Neural crest cell (in vitro differentiated cells): ENCODE data around the gene NSMF. TPM values are rescaled to one million over a fixed set of nuclear protein-coding genes. Genes with fewer than 3 reads are reported as not detected.

Experiments
- DNase-seq: peaks from one replicate; pipeline ENCODE4 v3.0.0; 2021; ENCODE audit warnings: low read depth, mixed read lengths, low spot score
- H3K27ac Mint-ChIP-seq: one replicate; pipeline ENCODE4 v1.8.0; 2021; ENCODE audit warnings: mild to moderate bottlenecking, mixed read lengths; ENCODE audit not compliant: unreplicated experiment
- H3K27me3 Mint-ChIP-seq: 2 replicates; pipeline ENCODE4 v1.8.0; 2021; ENCODE audit warnings: low read depth, mild to moderate bottlenecking, mixed read lengths
- H3K36me3 Mint-ChIP-seq: 2 replicates; pipeline ENCODE4 v1.8.0; 2021; ENCODE audit warnings: low read depth, mild to moderate bottlenecking, mixed read lengths
- H3K4me1 Mint-ChIP-seq: 2 replicates; pipeline ENCODE4 v1.8.0; 2021; ENCODE audit warnings: mixed read lengths
- H3K4me3 Mint-ChIP-seq: one replicate; pipeline ENCODE4 v1.8.0; 2021; ENCODE audit warnings: mild to moderate bottlenecking, mixed read lengths
- H3K9me3 Mint-ChIP-seq: 2 replicates; pipeline ENCODE4 v1.8.0; 2021; ENCODE audit warnings: mixed read lengths
- CTCF ChIP-seq: fragments of 200-600 bp; sonication (generic); conservative IDR thresholded peaks from 2 replicates; pipeline ENCODE4 v1.5.0; 2021; ENCODE audit warnings: antibody characterized with exemption, mild to moderate bottlenecking
- total RNA-seq: library from RNA; stranded (reverse); gene quantifications from 2 replicates; pipeline ENCODE4 v1.2.1, GENCODE V29; 2021

Gene NSMF
- total RNA-seq, 1 donor from 2014 or later = 64.4 TPM

- DNase-seq = no peak
- Mint-ChIP-seq H3K36me3 (no peaks in the 10 kb centered on the region), H3K4me3 (no peak overlapping the region), H3K4me1 (peaks cover 17% of the 10 kb centered on the region), H3K27me3 (peaks cover 8% of the 10 kb centered on the region), H3K27ac (no peak overlapping the region), H3K9me3 (no peaks in the 10 kb centered on the region)
- no peak for TF ChIP-seq CTCF
Observed at GRCh38 chr9:137449081-137449844, 9.9 kb downstream of the NSMF start.

- no peak for DNase-seq
- Mint-ChIP-seq H3K4me3 (no peak overlapping the region), H3K9me3 (no peaks in the 10 kb centered on the region), H3K27me3 (peaks cover 9% of the 10 kb centered on the region), H3K27ac (no peak overlapping the region), H3K4me1 (peaks cover 15% of the 10 kb centered on the region), H3K36me3 (no peaks in the 10 kb centered on the region)
- no peak for TF ChIP-seq CTCF
Observed at GRCh38 chr9:137448602-137448962, 10.6 kb downstream of the NSMF start.

- no peak overlapping the region for H3K27ac Mint-ChIP-seq
- DNase-seq = no peak
- H3K9me3 Mint-ChIP-seq = no peaks in the 10 kb centered on the region
- H3K4me1 Mint-ChIP-seq = peaks cover 13% of the 10 kb centered on the region
- TF ChIP-seq CTCF = no peak
- peaks cover 12% of the 10 kb centered on the region for H3K27me3 Mint-ChIP-seq
- H3K4me3 Mint-ChIP-seq = no peak overlapping the region
- no peaks in the 10 kb centered on the region for H3K36me3 Mint-ChIP-seq
Observed at GRCh38 chr9:137447722-137448601, 11.2 kb downstream of the NSMF start.

GRCh38 chr9:137446851-137447471 lies 12.2 kb downstream of the NSMF start:
- DNase-seq = no peak
- no peaks in the 10 kb centered on the region for H3K36me3 Mint-ChIP-seq
- H3K4me3 Mint-ChIP-seq = no peak overlapping the region
- no peak for TF ChIP-seq CTCF
- no peak overlapping the region for H3K27ac Mint-ChIP-seq
- peaks cover 22% of the 10 kb centered on the region for H3K27me3 Mint-ChIP-seq
- no peaks in the 10 kb centered on the region for H3K9me3 Mint-ChIP-seq
- H3K4me1 Mint-ChIP-seq = peaks cover 15% of the 10 kb centered on the region

GRCh38 chr9:137445930-137446431 lies 13.2 kb downstream of the NSMF start:
- Mint-ChIP-seq H3K4me3 (no peak overlapping the region), H3K27ac (no peak overlapping the region), H3K9me3 (no peaks in the 10 kb centered on the region), H3K27me3 (peaks cover 23% of the 10 kb centered on the region), H3K36me3 (no peaks in the 10 kb centered on the region), H3K4me1 (peaks cover 17% of the 10 kb centered on the region)
- TF ChIP-seq CTCF = no peak
- DNase-seq = no peak
